GM12873 (cell line): ENCODE results near the gene DZIP1L.
A peak's percentile ranks its signal among the peaks of the same experiment; 100 is the strongest.

Experiments
- CTCF ChIP-seq: IDR thresholded peaks from 2 replicates; pipeline ENCODE4 v1.5.1; 2012; ENCODE audit warnings: low read depth, mild to moderate bottlenecking, moderate library complexity, low read length, control low read depth; ENCODE audit not compliant: insufficient read depth; ENCODE audit errors: missing control alignments

DZIP1L gene

GRCh38 chr3:138105598-138105997 lies 9.8 kb downstream of the DZIP1L start:
- no peak for TF ChIP-seq CTCF

GRCh38 chr3:138103466-138103865 lies 11.9 kb downstream of the DZIP1L start:
- no peak for TF ChIP-seq CTCF

GRCh38 chr3:138101351-138101940 lies 14.0 kb downstream of the DZIP1L start:
- TF ChIP-seq CTCF, result peak; percentile 40

- no peak for TF ChIP-seq CTCF
These were observed 16.0 kb downstream of the DZIP1L start for GRCh38 chr3:138099417-138099816.

- peak; percentile 31 for TF ChIP-seq CTCF
These were observed 17.9 kb downstream of the DZIP1L start for GRCh38 chr3:138097192-138098172.

GRCh38 chr3:138093721-138094120 lies 21.7 kb downstream of the DZIP1L start:
- no peak for TF ChIP-seq CTCF

- no peak for TF ChIP-seq CTCF
These were observed 23.4 kb downstream of the DZIP1L start for GRCh38 chr3:138092023-138092422.
